GM19099 (cell line): ENCODE measurements around the gene CACYBP.

ENCODE experiments used
- POLR2A ChIP-seq: IDR thresholded peaks from 3 replicates; pipeline ENCODE4 v1.6.1; 2011; ENCODE audit warnings: low read depth; ENCODE audit not compliant: insufficient read length; ENCODE audit errors: extremely low read depth

The CACYBP gene

DNA sequence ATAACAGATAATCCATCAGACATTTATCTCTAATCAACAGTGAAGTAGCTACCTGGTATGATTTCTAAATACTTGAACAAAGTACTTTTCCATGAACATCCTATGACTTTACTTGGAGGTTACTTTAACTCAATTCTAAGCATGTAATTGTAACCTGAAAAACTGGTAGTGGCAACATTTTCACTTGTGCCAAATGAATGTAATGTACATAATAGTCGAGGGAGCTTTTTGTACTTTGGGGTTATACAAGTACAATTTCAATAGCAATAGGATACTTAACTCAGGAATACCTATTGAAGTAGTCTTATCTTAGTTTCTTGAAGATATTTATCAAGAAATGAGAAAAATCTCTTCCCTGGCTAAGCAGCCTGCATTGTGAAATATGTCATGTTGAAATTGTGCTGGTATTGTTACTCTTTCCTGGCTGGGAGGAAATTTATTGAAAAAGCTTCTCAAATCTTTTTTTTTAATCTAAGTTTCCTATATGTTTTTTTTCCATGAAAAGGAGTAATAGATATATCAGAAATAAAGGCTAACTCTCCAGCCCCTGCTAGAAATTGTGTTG lies 33.7 kb upstream of the CACYBP start:
- TF ChIP-seq POLR2A: no peak

- no peak for TF ChIP-seq POLR2A
Measured at GRCh38 chr1:174967845-174968705, 31.7 kb upstream of the CACYBP start.

- TF ChIP-seq POLR2A: no peak
Measured at GRCh38 chr1:174968750-174969244, 30.9 kb upstream of the CACYBP start.

- TF ChIP-seq POLR2A: no peak
Measured at GRCh38 chr1:174969977-174970376, 29.8 kb upstream of the CACYBP start.

DNA sequence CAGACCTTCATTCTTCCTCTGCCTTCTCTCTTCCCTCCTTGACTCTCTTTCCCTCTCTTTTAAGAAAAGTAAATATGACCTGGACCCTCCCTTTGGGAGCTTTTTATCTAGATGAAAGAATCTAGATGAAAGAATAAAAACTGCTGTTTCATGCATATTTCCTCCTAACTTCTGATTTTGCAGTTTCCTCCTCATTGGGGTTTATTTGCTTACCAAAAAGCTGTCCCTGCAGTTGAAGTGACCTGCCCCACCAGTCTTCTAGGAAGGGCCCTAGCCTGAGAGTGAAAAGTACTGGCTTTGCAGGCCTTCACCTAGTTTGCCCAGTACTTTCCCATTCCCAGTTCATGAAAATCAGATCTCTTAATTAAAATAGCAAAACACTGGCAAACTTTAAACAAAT lies 28.3 kb upstream of the CACYBP start:
- no peak for TF ChIP-seq POLR2A

DNA sequence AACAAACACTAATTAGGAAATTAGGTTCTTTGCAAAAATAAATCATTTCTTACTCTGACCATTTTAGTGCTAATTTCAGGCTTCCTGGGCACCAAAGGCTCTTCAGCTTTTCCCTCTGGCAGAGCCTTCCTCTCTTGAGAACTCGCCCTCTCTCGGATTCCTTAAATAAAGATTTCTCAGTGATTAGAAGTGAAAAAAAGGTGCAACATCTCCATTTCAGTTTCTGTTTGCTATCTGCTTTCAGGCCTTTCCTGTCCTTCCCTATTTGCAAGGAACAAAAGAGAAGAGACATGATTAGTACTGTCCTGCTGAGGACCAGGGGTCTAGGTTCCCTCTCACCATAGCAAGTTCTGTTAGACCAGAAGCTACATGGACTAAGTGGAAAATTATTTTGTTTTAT lies 27.8 kb upstream of the CACYBP start:
- no peak for TF ChIP-seq POLR2A

- no peak for TF ChIP-seq POLR2A
Measured at GRCh38 chr1:174974711-174975119, 25.0 kb upstream of the CACYBP start.

- no peak for TF ChIP-seq POLR2A
Measured at GRCh38 chr1:174975764-174976163, 24.0 kb upstream of the CACYBP start.

DNA sequence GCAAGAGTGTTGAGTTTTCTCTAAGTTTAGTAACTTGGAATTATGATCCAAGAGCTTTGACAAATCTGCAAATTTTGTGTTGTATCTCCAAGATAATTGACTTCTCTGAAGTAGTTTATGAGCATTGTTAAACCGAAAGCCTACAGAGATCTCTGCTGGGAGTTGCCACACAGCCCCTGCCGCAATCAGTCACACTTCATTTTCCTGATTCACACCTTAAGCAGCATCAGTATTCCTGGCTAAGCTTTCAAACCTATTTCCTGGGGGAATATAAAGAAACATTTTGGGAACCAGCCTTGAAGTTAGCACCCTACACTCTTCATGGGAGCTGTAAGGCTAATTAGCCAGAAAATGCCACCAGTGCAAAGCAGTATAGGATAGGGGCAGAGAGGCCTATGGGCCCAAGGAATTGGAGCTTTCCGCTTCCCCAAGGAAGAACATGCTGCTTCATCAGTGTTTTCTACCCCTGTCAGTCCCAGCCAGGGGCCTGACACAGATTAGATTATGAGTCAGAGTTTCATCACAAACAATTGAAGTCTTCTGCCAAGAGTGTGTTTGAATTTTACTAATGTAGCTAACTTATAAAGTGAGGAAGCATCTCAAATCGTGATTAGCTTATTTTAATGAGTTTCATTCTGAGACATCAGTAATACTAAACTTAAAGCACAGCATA lies 23.2 kb upstream of the CACYBP start:
- TF ChIP-seq POLR2A: no peak

GRCh38 chr1:174982971-174983689 lies 16.6 kb upstream of the CACYBP start:
- no peak for TF ChIP-seq POLR2A

GRCh38 chr1:174984952-174985351 lies 14.8 kb upstream of the CACYBP start:
- no peak for TF ChIP-seq POLR2A

GRCh38 chr1:174988539-174988938 lies 11.2 kb upstream of the CACYBP start:
- no peak for TF ChIP-seq POLR2A

DNA sequence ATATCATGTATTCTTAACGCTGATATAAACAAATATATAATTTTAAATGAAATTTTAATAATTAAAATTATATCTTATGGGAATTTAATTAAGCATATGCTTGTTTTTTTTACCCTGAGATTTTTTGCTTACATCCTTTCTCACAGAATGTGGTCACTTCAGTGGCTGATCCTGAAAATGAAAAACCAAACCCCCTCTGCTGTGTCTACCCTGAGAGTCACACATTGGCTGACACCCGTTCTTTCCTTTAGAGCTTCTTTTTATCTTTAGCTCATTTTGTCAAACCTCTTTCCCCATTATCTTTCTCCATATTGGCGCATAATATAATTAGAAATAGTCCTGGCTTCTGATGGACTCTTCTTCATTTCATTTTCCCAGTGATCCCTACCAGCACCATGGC lies 10.8 kb upstream of the CACYBP start:
- TF ChIP-seq POLR2A: no peak

DNA sequence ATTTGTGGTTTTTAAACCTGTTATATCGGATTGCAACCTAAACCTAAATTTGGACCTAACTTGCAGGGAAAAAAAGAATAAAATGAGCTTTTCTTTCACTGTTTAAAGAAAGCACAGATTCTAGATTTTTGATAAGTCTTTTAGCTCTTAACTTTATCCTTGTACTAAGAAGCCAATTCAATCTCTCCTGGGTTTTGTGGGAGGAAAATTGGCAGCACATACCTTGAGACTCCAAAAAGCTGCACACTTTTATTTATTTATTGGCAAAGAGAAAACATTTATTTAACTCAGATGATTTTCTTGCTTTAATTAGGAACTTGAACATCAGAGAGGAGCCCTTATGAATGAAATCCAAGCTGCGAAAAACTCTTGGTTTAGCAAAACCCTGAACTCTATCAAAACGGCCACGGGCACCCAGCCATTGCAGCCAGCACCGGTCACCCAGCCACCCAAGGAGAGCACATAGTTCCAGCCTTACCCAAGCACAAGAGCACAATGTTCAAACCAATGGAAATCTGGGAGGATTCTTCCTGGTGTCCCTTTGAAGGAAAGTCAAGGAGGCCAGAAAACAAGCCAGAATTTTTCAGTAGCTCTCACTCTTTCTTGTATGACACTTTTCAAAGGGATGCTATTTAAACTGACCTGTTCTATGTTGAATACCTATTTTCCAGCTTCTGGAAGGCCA lies 10.1 kb upstream of the CACYBP start:
- no peak for TF ChIP-seq POLR2A
